Neural progenitor cell (in vitro differentiated cells): ENCODE data around the gene SLC25A11. TPM values are rescaled to one million over a fixed set of nuclear protein-coding genes. Genes with fewer than 3 reads are reported as not detected.
"Not testable (repeated sequence)": the region's sequence is repeated elsewhere in the genome, so short reads cannot be mapped to it uniquely, and the experiment has no call there.

ENCODE experiments used
- DNase-seq: peaks from one replicate; pipeline ENCODE4 v3.0.0-alpha.2; 2016; ENCODE audit warnings: low spot score
- H2AFZ ChIP-seq: fragments of 200-600 bp; sonication (generic); replicated peaks from 2 replicates; pipeline ENCODE4 v1.6.1; 2016; ENCODE audit warnings: antibody characterized with exemption
- H3F3A ChIP-seq: fragments of 200-600 bp; sonication (generic); 2 replicates; pipeline ENCODE4 v1.6.1; 2016; ENCODE audit warnings: antibody characterized with exemption, low read depth
- H3K27ac ChIP-seq: fragments of 200-600 bp; sonication (generic); 2 replicates; pipeline ENCODE4 v1.5.1; 2016; ENCODE audit warnings: mild to moderate bottlenecking
- H3K27me3 ChIP-seq: fragments of 200-600 bp; sonication (generic); 2 replicates; pipeline ENCODE4 v1.6.1; 2016; ENCODE audit warnings: mild to moderate bottlenecking, moderate library complexity
- H3K36me3 ChIP-seq: fragments of 200-600 bp; sonication (generic); 2 replicates; pipeline ENCODE4 v1.5.1; 2016
- H3K4me1 ChIP-seq: fragments of 200-600 bp; sonication (generic); 2 replicates; pipeline ENCODE4 v1.6.1; 2016; ENCODE audit warnings: mixed run types
- H3K4me2 ChIP-seq: fragments of 200-600 bp; sonication (generic); 2 replicates; pipeline ENCODE4 v1.6.1; 2016
- H3K4me3 ChIP-seq: fragments of 200-600 bp; sonication (generic); 2 replicates; pipeline ENCODE4 v1.5.1; 2016
- H3K79me2 ChIP-seq: fragments of 200-600 bp; sonication (generic); 2 replicates; pipeline ENCODE4 v1.6.1; 2016; ENCODE audit warnings: low read depth
- H3K9ac ChIP-seq: fragments of 200-600 bp; sonication (generic); 2 replicates; pipeline ENCODE4 v1.6.1; 2016
- H3K9me3 ChIP-seq: fragments of 200-600 bp; sonication (generic); 2 replicates; pipeline ENCODE4 v1.5.1; 2016; ENCODE audit warnings: low read depth
- H4K20me1 ChIP-seq: fragments of 200-600 bp; sonication (generic); 2 replicates; pipeline ENCODE4 v1.6.1; 2016; ENCODE audit warnings: low read depth
- H3K27ac Mint-ChIP-seq: 3 replicates; pipeline ENCODE4 v1.8.0; 2021; ENCODE audit warnings: mixed read lengths
- H3K27me3 Mint-ChIP-seq: 2 replicates; pipeline ENCODE4 v1.8.0; 2022; ENCODE audit warnings: low read depth, mild to moderate bottlenecking, inconsistent platforms, moderate library complexity, mixed read lengths; ENCODE audit not compliant: insufficient read depth
- H3K36me3 Mint-ChIP-seq: 3 replicates; pipeline ENCODE4 v1.8.0; 2021; ENCODE audit warnings: mixed read lengths
- H3K4me1 Mint-ChIP-seq: 3 replicates; pipeline ENCODE4 v1.8.0; 2021; ENCODE audit warnings: mixed read lengths
- H3K4me3 Mint-ChIP-seq: 3 replicates; pipeline ENCODE4 v1.8.0; 2021; ENCODE audit warnings: mild to moderate bottlenecking, moderate library complexity, mixed read lengths
- H3K9me3 Mint-ChIP-seq: 3 replicates; pipeline ENCODE4 v1.8.0; 2020; ENCODE audit warnings: mixed read lengths
- EZH2 ChIP-seq: fragments of 200-600 bp; sonication (generic); IDR thresholded peaks from 2 replicates; pipeline ENCODE4 v1.6.1; 2017; ENCODE audit warnings: antibody characterized with exemption, mild to moderate bottlenecking, moderate library complexity
- EZH2phosphoT487 ChIP-seq: fragments of 200-600 bp; sonication (generic); IDR thresholded peaks from 2 replicates; pipeline ENCODE4 v1.6.1; 2017; ENCODE audit warnings: antibody characterized with exemption
- total RNA-seq: library from RNA; depleted of rRNA; stranded (reverse); fragments of >200 nt; gene quantifications from 2 replicates; pipeline ENCODE4 v1.2.3, GENCODE V29; 2015; ENCODE audit warnings: low replicate concordance
- TF ChIP-seq, protein P1 (sequence below): fragments of 200-600 bp; sonication (generic); IDR thresholded peaks from 2 replicates; pipeline ENCODE4 v1.5.1; 2017; ENCODE audit warnings: antibody characterized with exemption, mild to moderate bottlenecking

The SLC25A11 gene
- total RNA-seq, 1 donor from 2014 or later: 35.3 TPM

DNA sequence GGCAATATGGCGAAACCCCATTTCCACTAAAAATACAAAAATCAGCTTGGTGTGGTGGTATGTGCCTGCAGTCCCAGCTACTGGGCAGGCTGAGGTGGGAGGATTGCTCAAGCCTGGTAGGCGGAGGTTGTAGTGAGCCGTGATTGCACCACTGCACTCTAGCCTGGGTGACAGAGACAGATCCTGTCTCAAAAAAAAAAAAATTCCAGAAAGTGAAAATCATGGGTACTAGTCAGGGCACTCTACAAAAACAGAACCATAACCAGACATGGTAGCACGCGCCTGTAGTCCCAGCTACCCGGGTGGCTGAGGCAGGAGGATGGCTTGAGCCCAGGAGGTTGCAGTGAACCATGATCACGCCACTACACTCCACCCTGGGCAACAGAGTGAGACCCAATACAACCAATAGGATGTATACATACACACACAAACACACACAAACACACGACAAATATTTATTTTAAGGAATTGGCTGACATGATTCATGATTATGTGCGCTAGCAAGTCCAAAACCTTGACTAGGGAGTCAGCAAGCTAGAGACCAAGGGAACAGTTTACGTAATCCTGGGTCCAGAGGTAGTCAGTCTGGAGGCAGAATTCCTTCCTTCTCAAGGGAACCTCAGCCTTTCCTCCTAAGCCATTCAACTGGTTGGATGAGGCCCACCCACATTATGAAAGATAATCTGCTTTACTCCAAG lies 19.3 kb downstream of the SLC25A11 start:
- TF ChIP-seq EZH2 (no peak), EZH2phosphoT487 (no peak)
- TF ChIP-seq, protein P1, sequence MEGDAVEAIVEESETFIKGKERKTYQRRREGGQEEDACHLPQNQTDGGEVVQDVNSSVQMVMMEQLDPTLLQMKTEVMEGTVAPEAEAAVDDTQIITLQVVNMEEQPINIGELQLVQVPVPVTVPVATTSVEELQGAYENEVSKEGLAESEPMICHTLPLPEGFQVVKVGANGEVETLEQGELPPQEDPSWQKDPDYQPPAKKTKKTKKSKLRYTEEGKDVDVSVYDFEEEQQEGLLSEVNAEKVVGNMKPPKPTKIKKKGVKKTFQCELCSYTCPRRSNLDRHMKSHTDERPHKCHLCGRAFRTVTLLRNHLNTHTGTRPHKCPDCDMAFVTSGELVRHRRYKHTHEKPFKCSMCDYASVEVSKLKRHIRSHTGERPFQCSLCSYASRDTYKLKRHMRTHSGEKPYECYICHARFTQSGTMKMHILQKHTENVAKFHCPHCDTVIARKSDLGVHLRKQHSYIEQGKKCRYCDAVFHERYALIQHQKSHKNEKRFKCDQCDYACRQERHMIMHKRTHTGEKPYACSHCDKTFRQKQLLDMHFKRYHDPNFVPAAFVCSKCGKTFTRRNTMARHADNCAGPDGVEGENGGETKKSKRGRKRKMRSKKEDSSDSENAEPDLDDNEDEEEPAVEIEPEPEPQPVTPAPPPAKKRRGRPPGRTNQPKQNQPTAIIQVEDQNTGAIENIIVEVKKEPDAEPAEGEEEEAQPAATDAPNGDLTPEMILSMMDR: no peak
- H3K4me1 Mint-ChIP-seq: peaks cover 3% of the 10 kb centered on the region
- Histone ChIP-seq H3K4me3 (no peak overlapping the region), H3K27me3 (no peaks in the 10 kb centered on the region), H3K4me2 (no peak overlapping the region), H3F3A (no peaks in the 10 kb centered on the region), H2AFZ (no peak overlapping the region), H3K9me3 (no peaks in the 10 kb centered on the region), H3K9ac (no peak overlapping the region), H4K20me1 (no peaks in the 10 kb centered on the region), H3K36me3 (no peaks in the 10 kb centered on the region), H3K27ac (no peak overlapping the region), H3K4me1 (no peaks in the 10 kb centered on the region), H3K79me2 (no peaks in the 10 kb centered on the region)
- no peak for DNase-seq
- no peak overlapping the region for H3K4me3 Mint-ChIP-seq
- H3K36me3 Mint-ChIP-seq: no peaks in the 10 kb centered on the region
- peaks cover 3% of the 10 kb centered on the region for H3K27me3 Mint-ChIP-seq
- no peak overlapping the region for H3K27ac Mint-ChIP-seq
- no peaks in the 10 kb centered on the region for H3K9me3 Mint-ChIP-seq

DNA sequence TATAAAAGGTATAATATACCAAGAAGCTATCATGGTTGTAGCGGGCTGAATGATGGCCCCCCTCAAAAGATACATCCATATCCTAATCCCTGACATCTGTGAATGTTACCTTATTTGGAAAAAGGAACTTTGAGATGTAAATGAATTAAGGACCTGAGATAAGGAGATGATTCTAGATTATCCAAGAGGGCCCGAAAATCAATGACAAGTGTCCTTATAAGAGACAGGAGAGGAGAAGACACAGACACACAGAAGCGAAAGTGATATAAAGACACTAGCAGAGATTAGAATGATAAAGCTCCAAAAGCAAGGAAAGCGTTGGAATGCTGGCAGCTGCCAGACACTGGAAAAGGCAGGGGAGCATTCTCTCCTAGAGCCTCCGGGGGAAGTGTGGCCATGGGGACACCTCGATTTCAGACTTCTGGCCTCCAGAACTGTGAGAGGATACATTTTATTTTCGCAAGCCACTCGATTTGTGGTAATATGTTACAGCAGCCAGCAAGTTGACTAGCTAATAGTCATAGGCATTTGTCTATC lies 20.3 kb downstream of the SLC25A11 start:
- no peak overlapping the region for H3K4me2 ChIP-seq
- H4K20me1 ChIP-seq: no peaks in the 10 kb centered on the region
- H3K9me3 ChIP-seq: no peaks in the 10 kb centered on the region
- no peak overlapping the region for H3K4me3 Mint-ChIP-seq
- peak overlapping the region; percentile 23 for H3K27ac Mint-ChIP-seq
- H3K36me3 Mint-ChIP-seq: no peaks in the 10 kb centered on the region
- H3K36me3 ChIP-seq: no peaks in the 10 kb centered on the region
- no peaks in the 10 kb centered on the region for H3K9me3 Mint-ChIP-seq
- H3K4me1 Mint-ChIP-seq: peaks cover 3% of the 10 kb centered on the region
- peaks cover 3% of the 10 kb centered on the region for H3K27me3 Mint-ChIP-seq
- no peaks in the 10 kb centered on the region for H3K27me3 ChIP-seq
- H2AFZ ChIP-seq: peak overlapping the region; percentile 32
- H3K4me1 ChIP-seq: no peaks in the 10 kb centered on the region
- peak overlapping the region; percentile 2 for H3K9ac ChIP-seq
- peak; percentile 35 for DNase-seq
- H3K4me3 ChIP-seq: no peak overlapping the region
- TF ChIP-seq EZH2: no peak
- TF ChIP-seq, protein P1: no peak
- no peak for TF ChIP-seq EZH2phosphoT487
- H3F3A ChIP-seq: no peaks in the 10 kb centered on the region
- H3K79me2 ChIP-seq: no peaks in the 10 kb centered on the region
- no peak overlapping the region for H3K27ac ChIP-seq

DNA sequence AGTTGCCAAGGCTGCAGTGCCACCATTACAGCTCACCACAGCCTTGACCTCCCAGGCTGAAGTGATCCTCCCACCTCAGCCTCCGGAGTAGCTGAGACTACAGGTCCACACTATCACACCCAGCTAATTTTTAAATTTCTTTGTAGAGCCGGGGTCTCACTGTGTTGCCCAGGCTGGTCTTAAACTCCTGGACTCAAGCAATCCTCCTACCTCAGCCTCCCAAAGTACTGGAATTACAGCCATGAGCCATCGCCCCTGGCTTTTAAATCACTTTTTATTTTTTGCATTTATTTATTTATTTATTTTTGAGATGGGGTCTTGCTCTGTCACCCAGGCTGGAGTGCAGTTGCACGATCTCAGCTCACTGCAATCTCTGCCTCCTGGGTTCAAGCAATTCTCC lies 25.3 kb downstream of the SLC25A11 start:
- H3K27me3 Mint-ChIP-seq, H3K4me2 ChIP-seq, H3K79me2 ChIP-seq, H3K27me3 ChIP-seq, H3F3A ChIP-seq, H3K4me3 ChIP-seq, H3K4me1 ChIP-seq, H3K36me3 ChIP-seq, H3K9ac ChIP-seq, H2AFZ ChIP-seq, H3K36me3 Mint-ChIP-seq, DNase-seq, H4K20me1 ChIP-seq, H3K4me1 Mint-ChIP-seq, H3K9me3 ChIP-seq, H3K9me3 Mint-ChIP-seq, H3K27ac ChIP-seq, H3K4me3 Mint-ChIP-seq, H3K27ac Mint-ChIP-seq: not testable (repeated sequence)

DNA sequence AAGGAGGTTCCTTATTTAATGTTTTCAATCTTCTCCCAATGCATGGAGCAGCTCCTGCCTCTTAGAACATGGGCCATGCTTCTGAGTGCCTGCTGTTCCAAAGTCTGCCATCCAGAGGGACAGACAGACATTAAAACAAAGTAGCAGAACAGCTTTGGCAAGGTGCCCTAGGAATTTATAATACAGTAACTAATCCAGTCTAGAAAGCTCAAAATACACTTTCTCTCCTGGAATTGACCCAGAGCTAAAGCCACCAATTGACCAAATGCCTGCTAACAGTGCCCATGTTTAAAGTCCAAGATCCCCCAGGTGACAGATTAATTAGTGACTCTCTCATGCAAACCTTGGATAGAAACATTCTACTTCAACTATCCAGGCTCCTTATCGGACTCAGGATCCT lies 25.9 kb downstream of the SLC25A11 start:
- no peak overlapping the region for H3K4me2 ChIP-seq
- Mint-ChIP-seq H3K4me1 (peaks cover 8% of the 10 kb centered on the region), H3K36me3 (no peaks in the 10 kb centered on the region), H3K9me3 (no peaks in the 10 kb centered on the region), H3K4me3 (no peak overlapping the region), H3K27ac (no peak overlapping the region), H3K27me3 (peaks cover 3% of the 10 kb centered on the region)
- no peak overlapping the region for H3K9ac ChIP-seq
- H3F3A ChIP-seq: peaks cover 8% of the 10 kb centered on the region
- no peaks in the 10 kb centered on the region for H3K9me3 ChIP-seq
- no peak for TF ChIP-seq EZH2
- TF ChIP-seq, protein P1: no peak
- TF ChIP-seq EZH2phosphoT487: no peak
- H3K27ac ChIP-seq: no peak overlapping the region
- no peak overlapping the region for H3K4me3 ChIP-seq
- no peaks in the 10 kb centered on the region for H3K36me3 ChIP-seq
- no peaks in the 10 kb centered on the region for H4K20me1 ChIP-seq
- H3K4me1 ChIP-seq: no peaks in the 10 kb centered on the region
- H3K27me3 ChIP-seq: no peaks in the 10 kb centered on the region
- no peak overlapping the region for H2AFZ ChIP-seq
- DNase-seq: no peak
- no peaks in the 10 kb centered on the region for H3K79me2 ChIP-seq
